GM06990 (cell line): ENCODE data around the gene MPND.
"Not testable (repeated sequence)": the region's sequence is repeated elsewhere in the genome, so short reads cannot be mapped to it uniquely, and the experiment has no call there.

Source experiments
- DNase-seq: peaks from one replicate; pipeline ENCODE4 v3.0.0-alpha.2; 2011; ENCODE audit not compliant: insufficient read length; ENCODE audit errors: extremely low read depth
- H3K27me3 ChIP-seq: replicated peaks from 2 replicates; pipeline ENCODE4 v1.6.0; 2011; ENCODE audit warnings: low read length; ENCODE audit not compliant: control insufficient read depth, insufficient read depth
- H3K36me3 ChIP-seq: 2 replicates; pipeline ENCODE4 v1.5.1; 2011; ENCODE audit warnings: low read length; ENCODE audit not compliant: control insufficient read depth, insufficient read depth
- H3K4me3 ChIP-seq: replicated peaks from 2 replicates; pipeline ENCODE4 v1.5.1; 2011; ENCODE audit warnings: low read depth, mild to moderate bottlenecking, control low read depth, low read length
- TF ChIP-seq, protein P1 (sequence below): IDR thresholded peaks from 2 replicates; pipeline ENCODE4 v1.5.1; 2011; ENCODE audit warnings: low read length, control low read depth, mild to moderate bottlenecking, inconsistent platforms; ENCODE audit not compliant: insufficient read depth, poor library complexity, severe bottlenecking

The MPND gene

DNA sequence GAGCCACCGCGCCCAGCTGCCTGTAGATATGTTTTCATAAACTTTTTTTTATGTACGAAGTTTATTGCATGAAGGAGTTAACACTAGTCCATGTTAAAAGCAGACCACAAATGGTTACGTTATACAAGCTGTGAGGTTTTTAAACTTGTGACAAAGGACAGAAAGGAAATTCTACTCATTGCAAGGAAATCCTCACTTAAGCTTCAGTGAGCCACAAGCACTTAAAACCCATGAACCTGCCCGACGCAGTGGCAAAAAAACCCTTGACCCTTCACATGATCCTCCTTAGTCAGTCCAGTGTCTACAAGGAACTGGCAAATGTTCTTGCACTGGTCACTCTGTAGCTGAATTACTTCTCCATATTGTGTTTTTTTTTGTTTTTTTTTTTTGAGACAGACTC lies 4.2 kb downstream of the MPND start:
- Histone ChIP-seq H3K4me3 (no peak overlapping the region), H3K36me3 (no peaks in the 10 kb centered on the region; the same call in none of the 2 replicates), H3K27me3 (no peaks in the 10 kb centered on the region)
- no peak for DNase-seq
- TF ChIP-seq, protein P1, sequence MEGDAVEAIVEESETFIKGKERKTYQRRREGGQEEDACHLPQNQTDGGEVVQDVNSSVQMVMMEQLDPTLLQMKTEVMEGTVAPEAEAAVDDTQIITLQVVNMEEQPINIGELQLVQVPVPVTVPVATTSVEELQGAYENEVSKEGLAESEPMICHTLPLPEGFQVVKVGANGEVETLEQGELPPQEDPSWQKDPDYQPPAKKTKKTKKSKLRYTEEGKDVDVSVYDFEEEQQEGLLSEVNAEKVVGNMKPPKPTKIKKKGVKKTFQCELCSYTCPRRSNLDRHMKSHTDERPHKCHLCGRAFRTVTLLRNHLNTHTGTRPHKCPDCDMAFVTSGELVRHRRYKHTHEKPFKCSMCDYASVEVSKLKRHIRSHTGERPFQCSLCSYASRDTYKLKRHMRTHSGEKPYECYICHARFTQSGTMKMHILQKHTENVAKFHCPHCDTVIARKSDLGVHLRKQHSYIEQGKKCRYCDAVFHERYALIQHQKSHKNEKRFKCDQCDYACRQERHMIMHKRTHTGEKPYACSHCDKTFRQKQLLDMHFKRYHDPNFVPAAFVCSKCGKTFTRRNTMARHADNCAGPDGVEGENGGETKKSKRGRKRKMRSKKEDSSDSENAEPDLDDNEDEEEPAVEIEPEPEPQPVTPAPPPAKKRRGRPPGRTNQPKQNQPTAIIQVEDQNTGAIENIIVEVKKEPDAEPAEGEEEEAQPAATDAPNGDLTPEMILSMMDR, result no peak

GRCh38 chr19:4349225-4349624 lies 5.9 kb downstream of the MPND start:
- not testable (repeated sequence) for H3K36me3 ChIP-seq, H3K4me3 ChIP-seq, DNase-seq, H3K27me3 ChIP-seq

- no peaks in the 10 kb centered on the region for H3K27me3 ChIP-seq
- peaks cover 1% of the 10 kb centered on the region for H3K36me3 ChIP-seq
- no peak for DNase-seq
- TF ChIP-seq, protein P1, result no peak
- H3K4me3 ChIP-seq, result no peak overlapping the region
Observed at GRCh38 chr19:4350111-4350510, 6.7 kb downstream of the MPND start.

GRCh38 chr19:4350726-4351125 lies 7.4 kb downstream of the MPND start:
- Histone ChIP-seq H3K27me3 (no peaks in the 10 kb centered on the region), H3K4me3 (no peak overlapping the region), H3K36me3 (peaks cover 1% of the 10 kb centered on the region)
- no peak for DNase-seq
- TF ChIP-seq, protein P1, result no peak

- Histone ChIP-seq H3K27me3 (no peaks in the 10 kb centered on the region), H3K36me3 (peaks cover 2% of the 10 kb centered on the region), H3K4me3 (no peak overlapping the region)
- no peak for DNase-seq
- TF ChIP-seq, protein P1, result peak; percentile 85
Observed at GRCh38 chr19:4352701-4353121, 9.3 kb downstream of the MPND start.

DNA sequence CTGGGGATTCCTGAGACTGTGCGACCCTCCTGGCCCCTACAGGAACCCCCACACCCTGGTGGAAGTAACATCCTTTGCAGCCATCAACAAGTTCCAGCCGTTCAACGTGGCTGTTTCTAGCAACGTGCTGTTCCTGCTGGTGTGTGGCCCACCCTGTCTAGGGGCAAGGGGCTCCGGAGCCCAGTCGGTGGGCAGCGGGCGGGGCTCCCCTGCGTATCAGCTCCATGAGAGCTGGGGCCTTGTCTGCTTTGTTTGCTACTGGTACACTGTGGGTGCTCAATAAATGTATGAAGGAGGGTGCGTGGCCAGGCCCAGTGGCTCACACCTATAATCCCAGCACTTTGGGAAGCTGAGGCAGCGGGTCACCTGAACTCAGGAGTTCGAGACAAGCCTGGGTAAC lies 10.9 kb downstream of the MPND start:
- TF ChIP-seq, protein P1, result no peak

More for the DNA sequence above, 10.9 kb downstream of the MPND start:
- Histone ChIP-seq H3K27me3 (no peaks in the 10 kb centered on the region), H3K4me3 (no peak overlapping the region), H3K36me3 (peaks cover 8% of the 10 kb centered on the region)
- DNase-seq, result no peak
